Measurements from ENCODE around the gene SIRT2. TPM values are rescaled to one million over a fixed set of nuclear protein-coding genes. Genes with fewer than 3 reads are reported as not detected.

Gene SIRT2
- total and polyA plus RNA-seq, 2 of the 8 experiments (the other 6 are each of a cell fraction or from before 2014, with no cell fraction given) = 6.5 to 10.0 TPM

DNA sequence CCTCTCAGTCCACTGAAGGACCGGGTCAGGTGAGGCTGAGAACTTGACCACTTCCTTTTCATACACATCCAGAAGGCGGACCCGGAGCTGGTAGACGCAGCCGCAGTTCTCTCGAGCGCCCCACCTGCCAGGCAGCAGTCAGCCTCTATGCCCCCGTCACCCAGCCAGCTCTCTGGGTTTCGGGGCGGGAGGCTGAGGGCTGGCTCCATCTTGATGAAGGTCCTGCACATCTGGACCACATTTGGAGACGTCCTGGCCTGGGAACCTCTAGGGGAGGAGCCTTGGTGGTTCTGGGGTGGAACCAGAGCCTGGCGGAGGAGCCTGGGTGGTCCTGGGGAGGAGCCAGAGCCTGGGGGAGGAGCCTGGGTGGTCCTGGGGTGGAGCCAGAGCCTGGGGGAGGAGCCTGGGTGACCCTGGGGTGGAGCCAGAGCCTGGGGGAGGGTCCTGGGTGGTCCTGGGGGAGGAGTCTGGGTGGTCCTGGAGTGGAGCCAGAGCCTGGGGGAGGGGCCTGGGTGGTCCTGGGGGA is 45.6 kb upstream of the SIRT2 start:
- H3K9ac ChIP-seq (replicated peaks in 1 of 4; ENCODE audit: extremely low read depth in 1 of 4, low read depth in 3 of 4, low read length in 3 of 4) = no peak overlapping the region
- H3K79me1 ChIP-seq (ENCODE audit: low read depth, low read length) = no peaks in the 10 kb centered on the region
- ChIA-PET POLR2A (ENCODE audit: partially characterized antibody) (interaction anchor here (1.2 to 2.2 kb wide), 2 partner anchors 10 to 12 kb away, joined by 6 to 7 read pairs; no protein-coding TSS in a partner anchor), CTCF (ENCODE audit: partially characterized antibody) (interaction anchor here (14.5 kb wide), 1 partner anchor 12 kb away, joined by 120 read pairs; the partner anchor contains the start of genes MRPS12 and SARS2)
- no peak overlapping the region for H4K5ac ChIP-seq (ENCODE audit: insufficient read length, low read depth, low read length)
- H3K4me2 ChIP-seq (ENCODE audit: insufficient read depth in 1 of 2, low read depth in 2 of 2, low read length in 2 of 2) = no peak overlapping the region
- no peak overlapping the region for H3K27ac ChIP-seq (ENCODE audit: low read depth, low read length)
- H3K4me3 ChIP-seq (ENCODE audit: extremely low read depth in 1 of 4, insufficient read depth in 2 of 4, low read depth in 3 of 4, low read length in 4 of 4) = no peak overlapping the region
- TF ChIP-seq FOSL1 (IDR thresholded peaks at IDR 0.05; ENCODE audit: insufficient read depth, low read depth, low read length) (no peak), TEAD4 (IDR thresholded peaks at IDR 0.05; ENCODE audit: low read depth, low read length) (no peak)
- H3K14ac ChIP-seq (ENCODE audit: insufficient read length) = no peak overlapping the region
- DNase-seq (ENCODE audit: low read depth in 1 of 2, low spot score in 2 of 2) (no peak), FAIRE-seq (no peak)
- no peak overlapping the region for H3K4ac ChIP-seq (replicated peaks; ENCODE audit: insufficient read length, low read depth, low read length)
- no peak overlapping the region for H2BK15ac ChIP-seq (ENCODE audit: low read length)
- no peak overlapping the region for H2AFZ ChIP-seq (ENCODE audit: low read length)
- H3K56ac ChIP-seq (replicated peaks; ENCODE audit: insufficient read length, low read depth, low read length) = no peak overlapping the region
- peaks cover 0 to under 1% (median 0%) of the 10 kb centered on the region in 4 experiments; a peak in 2 of 7 replicates for H3K4me1 ChIP-seq (replicated peaks in 1 of 4; ENCODE audit: control insufficient read depth in 3 of 4, insufficient read depth in 4 of 4, low read length in 3 of 4)
- H2BK5ac ChIP-seq (ENCODE audit: low read depth, low read length) = no peak overlapping the region
- H4K20me1 ChIP-seq (replicated peaks in 1 of 2; ENCODE audit: control insufficient read depth in 1 of 2, insufficient read depth in 2 of 2, low read length in 2 of 2) = peaks cover 0 to 1% of the 10 kb centered on the region in 2 experiments
- no peak overlapping the region for H2BK120ac ChIP-seq (replicated peaks; ENCODE audit: low read depth, low read length)
- H3K36me3 ChIP-seq (ENCODE audit: control insufficient read depth in 2 of 4, insufficient read depth in 4 of 4, low read length in 3 of 4) = peaks cover 0 to 4% (median 0%) of the 10 kb centered on the region in 4 experiments; a peak in 2 of 8 replicates
- H4K8ac ChIP-seq (ENCODE audit: extremely low read depth, insufficient read depth, low read length) = no peak overlapping the region
- H3K23ac ChIP-seq (ENCODE audit: insufficient read length) = no peak overlapping the region
- H3K27me3 ChIP-seq (replicated peaks in 1 of 4; ENCODE audit: control insufficient read depth in 3 of 4, extremely low read depth in 1 of 4, insufficient read depth in 3 of 4, low read length in 3 of 4) = no peaks in the 10 kb centered on the region
- no peaks in the 10 kb centered on the region for H3K9me3 ChIP-seq (ENCODE audit: insufficient read depth in 2 of 2, low read depth in 1 of 2, low read length in 1 of 2)
- H2AK5ac ChIP-seq (ENCODE audit: low read depth, low read length) = no peak overlapping the region
- peaks cover 3% of the 10 kb centered on the region; the same call in 1 of the 2 replicates for H3K23me2 ChIP-seq (ENCODE audit: low read depth, low read length)
- 80% methylated on average over 8 of the region's 12 CpGs; no CpG with 5 or more reads in 1 of the 2 experiments for WGBS, 2 experiments (ENCODE audit: extremely low coverage in 1 of 2, insufficient coverage in 1 of 2, insufficient read length in 1 of 2, insufficient replicate concordance in 2 of 2, low coverage in 1 of 2, low lambda C conversion rate in 2 of 2, missing lambda C conversion rate in 1 of 2)
- H3K79me2 ChIP-seq (ENCODE audit: control insufficient read depth in 1 of 2, insufficient read depth in 2 of 2, low read length in 2 of 2) = no peaks in the 10 kb centered on the region
- H4K91ac ChIP-seq (replicated peaks; ENCODE audit: insufficient read length, low read length) = no peak overlapping the region
- H2BK12ac ChIP-seq (ENCODE audit: low read depth, low read length) = no peak overlapping the region
- H3K18ac ChIP-seq (ENCODE audit: extremely low read depth, low read length) = no peak overlapping the region
- no peak overlapping the region for H2BK20ac ChIP-seq (ENCODE audit: low read length)

Data from H1 (cell line).